ENCODE data around the gene RFX3.

Gene RFX3

DNA sequence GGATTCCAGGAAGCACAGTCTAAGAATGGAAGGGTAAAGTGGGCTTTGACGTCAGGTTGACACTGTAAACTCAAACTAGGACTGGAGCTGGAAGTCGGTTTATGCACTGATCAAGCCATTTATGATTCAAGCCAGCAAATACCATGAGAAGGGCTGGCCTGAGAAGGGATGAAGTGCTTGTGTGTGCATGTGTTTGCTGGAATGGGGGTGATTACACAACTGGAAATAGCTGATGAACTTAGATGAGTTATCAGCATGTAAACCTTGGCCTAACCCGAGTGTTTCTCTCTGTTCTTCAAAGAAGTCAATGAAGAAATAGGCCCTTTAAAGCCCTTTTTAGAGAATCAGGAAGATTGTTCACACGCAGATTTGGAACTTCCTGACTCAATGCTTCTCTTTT is 287.6 kb downstream of the RFX3 start:
- no peak overlapping the region for H3K4me3 ChIP-seq (ENCODE audit: low read depth, low read length)
- in situ Hi-C loops (cut with HindIII; ENCODE audit: low sequenced_read_pairs) = no loop called here
- TF ChIP-seq, protein P1, sequence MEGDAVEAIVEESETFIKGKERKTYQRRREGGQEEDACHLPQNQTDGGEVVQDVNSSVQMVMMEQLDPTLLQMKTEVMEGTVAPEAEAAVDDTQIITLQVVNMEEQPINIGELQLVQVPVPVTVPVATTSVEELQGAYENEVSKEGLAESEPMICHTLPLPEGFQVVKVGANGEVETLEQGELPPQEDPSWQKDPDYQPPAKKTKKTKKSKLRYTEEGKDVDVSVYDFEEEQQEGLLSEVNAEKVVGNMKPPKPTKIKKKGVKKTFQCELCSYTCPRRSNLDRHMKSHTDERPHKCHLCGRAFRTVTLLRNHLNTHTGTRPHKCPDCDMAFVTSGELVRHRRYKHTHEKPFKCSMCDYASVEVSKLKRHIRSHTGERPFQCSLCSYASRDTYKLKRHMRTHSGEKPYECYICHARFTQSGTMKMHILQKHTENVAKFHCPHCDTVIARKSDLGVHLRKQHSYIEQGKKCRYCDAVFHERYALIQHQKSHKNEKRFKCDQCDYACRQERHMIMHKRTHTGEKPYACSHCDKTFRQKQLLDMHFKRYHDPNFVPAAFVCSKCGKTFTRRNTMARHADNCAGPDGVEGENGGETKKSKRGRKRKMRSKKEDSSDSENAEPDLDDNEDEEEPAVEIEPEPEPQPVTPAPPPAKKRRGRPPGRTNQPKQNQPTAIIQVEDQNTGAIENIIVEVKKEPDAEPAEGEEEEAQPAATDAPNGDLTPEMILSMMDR (IDR thresholded peaks at IDR 0.05; ENCODE audit: low read depth, low read length) = no peak
- DNase-seq (ENCODE audit: low read depth, low spot score) = no peak

DNA sequence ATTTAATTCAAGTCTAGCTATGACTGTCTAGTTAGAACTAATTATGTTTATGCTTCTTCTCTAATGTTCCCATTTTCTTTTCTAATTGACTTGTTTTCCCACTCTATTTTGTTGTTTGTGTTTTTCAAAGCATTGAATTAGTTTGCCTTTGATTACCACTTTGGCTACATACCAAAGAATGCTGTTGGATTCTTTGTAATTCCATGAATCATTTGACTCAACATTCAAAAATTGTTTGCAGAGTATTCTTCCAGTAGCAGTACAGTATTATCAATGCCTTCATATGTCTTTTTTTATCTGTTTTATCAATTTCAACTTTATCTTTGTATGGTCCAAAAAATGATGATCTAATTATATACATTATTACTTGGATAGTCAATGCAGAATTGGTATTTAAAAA is 288.7 kb downstream of the RFX3 start:
- TF ChIP-seq, protein P1 (IDR thresholded peaks at IDR 0.05; ENCODE audit: low read depth, low read length) = no peak
- no peak for DNase-seq (ENCODE audit: low read depth, low spot score)
- H3K4me3 ChIP-seq (ENCODE audit: low read depth, low read length) = no peak overlapping the region
- in situ Hi-C loops (cut with HindIII; ENCODE audit: low sequenced_read_pairs) = no loop called here

DNA sequence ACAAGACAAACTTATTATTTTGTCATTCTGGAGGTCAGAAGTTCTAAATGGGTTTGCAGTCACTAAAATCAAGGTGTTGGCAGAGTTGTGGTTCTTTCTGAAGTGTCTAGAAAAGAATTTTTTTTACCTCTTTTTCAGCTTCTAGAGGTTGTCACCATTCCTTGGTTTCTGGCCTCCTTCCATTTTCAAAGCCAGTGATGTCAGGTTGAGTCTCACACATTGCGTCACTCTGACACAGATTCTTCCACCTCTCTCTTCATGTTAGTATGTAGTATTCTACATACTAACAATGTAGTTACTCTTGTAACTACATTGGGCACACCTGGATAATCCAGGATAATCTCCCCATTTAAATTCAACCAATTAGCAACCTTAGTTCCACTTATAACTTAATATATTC is 290.3 kb downstream of the RFX3 start:
- TF ChIP-seq, protein P1 (IDR thresholded peaks at IDR 0.05; ENCODE audit: low read depth, low read length) = no peak
- in situ Hi-C loops (cut with HindIII; ENCODE audit: low sequenced_read_pairs) = no loop called here
- no peak overlapping the region for H3K4me3 ChIP-seq (ENCODE audit: low read depth, low read length)
- DNase-seq (ENCODE audit: low read depth, low spot score) = no peak

DNA sequence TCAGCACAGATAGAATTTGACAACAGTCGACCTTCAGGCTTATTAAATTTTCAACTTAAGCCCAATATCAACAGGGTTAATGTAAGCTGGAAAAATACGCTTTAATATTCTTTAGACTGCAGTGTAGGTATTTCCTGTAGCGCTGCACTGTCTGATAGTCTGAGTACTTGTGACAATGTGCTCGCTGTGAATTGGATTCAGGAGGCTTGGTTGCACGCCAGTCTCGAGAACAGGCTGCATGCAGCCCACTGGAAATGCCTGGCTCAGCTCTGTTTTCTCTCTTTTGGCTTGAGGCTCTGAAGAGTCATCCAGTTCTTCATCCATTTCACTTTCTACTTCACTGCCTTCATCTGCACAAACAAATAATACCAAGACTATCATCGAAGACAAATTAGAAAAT is 300.9 kb downstream of the RFX3 start:
- in situ Hi-C loops (cut with HindIII; ENCODE audit: low sequenced_read_pairs) = no loop called here
- TF ChIP-seq, protein P1 (IDR thresholded peaks at IDR 0.05; ENCODE audit: low read depth, low read length) = no peak
- DNase-seq (ENCODE audit: low read depth, low spot score) = no peak

DNA sequence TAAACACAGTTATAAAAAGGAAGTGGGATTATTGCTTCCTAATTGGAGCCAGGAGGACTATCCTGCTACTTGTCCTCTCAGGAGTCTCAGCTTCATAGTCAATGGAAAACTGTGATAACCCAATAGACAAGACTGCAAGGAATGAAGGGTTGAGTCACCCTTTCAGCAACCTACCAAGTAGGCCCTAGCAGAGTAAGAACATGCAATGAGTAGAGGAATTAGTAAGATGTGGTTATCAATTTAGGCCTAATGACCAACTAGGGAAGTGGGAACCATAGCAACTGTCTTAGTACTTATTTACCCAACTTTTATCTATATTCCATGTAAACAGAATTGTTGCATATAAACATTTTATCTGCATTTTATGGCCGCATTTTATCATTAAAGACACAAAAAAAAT is 310.1 kb downstream of the RFX3 start:
- TF ChIP-seq, protein P1 (IDR thresholded peaks at IDR 0.05; ENCODE audit: low read depth, low read length) = no peak
- H3K4me3 ChIP-seq (ENCODE audit: low read depth, low read length) = no peak overlapping the region
- in situ Hi-C loops (cut with HindIII; ENCODE audit: low sequenced_read_pairs) = no loop called here
- no peak for DNase-seq (ENCODE audit: low read depth, low spot score)

More for the DNA sequence above, 300.9 kb downstream of the RFX3 start:
- H3K4me3 ChIP-seq (ENCODE audit: low read depth, low read length) = no peak overlapping the region

DNA sequence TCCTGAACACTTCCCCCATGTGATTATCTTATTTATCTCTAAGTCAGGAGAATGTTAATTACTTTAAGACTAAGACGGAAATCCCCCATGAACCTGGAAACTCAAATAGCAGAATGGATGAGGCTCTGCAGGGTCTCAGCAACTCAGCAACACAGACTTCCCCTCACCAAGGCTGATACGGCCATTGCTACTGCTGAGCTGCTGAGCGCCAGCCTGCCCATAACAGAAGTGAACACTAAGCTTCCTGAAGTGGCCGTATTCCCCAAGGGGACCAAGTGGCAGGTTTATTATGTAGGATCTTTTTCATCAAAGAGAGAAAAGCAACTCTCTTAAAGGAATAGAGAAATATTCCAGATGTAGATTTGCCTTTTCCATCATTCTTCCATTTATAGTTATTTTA is 311.1 kb downstream of the RFX3 start:
- in situ Hi-C loops (cut with HindIII; ENCODE audit: low sequenced_read_pairs) = no loop called here
- no peak for DNase-seq (ENCODE audit: low read depth, low spot score)
- H3K4me3 ChIP-seq (ENCODE audit: low read depth, low read length) = no peak overlapping the region
- TF ChIP-seq, protein P1 (IDR thresholded peaks at IDR 0.05; ENCODE audit: low read depth, low read length) = no peak

Data from astrocyte of the spinal cord (primary cell).